Dendritic cell treated with granulocyte-macrophage colony-stimulating factor and Interleukin-4, amounts not matched to agents 40 ng/mL and 50 ng/mL, for 4 days (primary cell): ENCODE data around the gene FAM72A.
"Not testable (repeated sequence)": the region's sequence is repeated elsewhere in the genome, so short reads cannot be mapped to it uniquely, and the experiment has no call there.

ENCODE experiments used
- H3K27ac Mint-ChIP-seq: one replicate; pipeline ENCODE4 v1.8.0; 2022; ENCODE audit warnings: mild to moderate bottlenecking, mixed read lengths
- H3K27me3 Mint-ChIP-seq: one replicate; pipeline ENCODE4 v1.8.0; 2022; ENCODE audit warnings: mild to moderate bottlenecking, mixed read lengths
- H3K36me3 Mint-ChIP-seq: one replicate; pipeline ENCODE4 v1.8.0; 2022; ENCODE audit warnings: low read depth, mixed read lengths
- H3K4me1 Mint-ChIP-seq: one replicate; pipeline ENCODE4 v1.8.0; 2022; ENCODE audit warnings: low read depth, mixed read lengths
- H3K4me3 Mint-ChIP-seq: one replicate; pipeline ENCODE4 v1.8.0; 2022; ENCODE audit warnings: mild to moderate bottlenecking, moderate library complexity, mixed read lengths
- H3K9me3 Mint-ChIP-seq: one replicate; pipeline ENCODE4 v1.8.0; 2022; ENCODE audit warnings: mixed read lengths
- intact Hi-C: fragments of 100-400 bp; cut with micrococcal nuclease; formaldehyde crosslinking; loops from one replicate; pipeline ENCODE4 v1.15.0; 2022

FAM72A gene

DNA sequence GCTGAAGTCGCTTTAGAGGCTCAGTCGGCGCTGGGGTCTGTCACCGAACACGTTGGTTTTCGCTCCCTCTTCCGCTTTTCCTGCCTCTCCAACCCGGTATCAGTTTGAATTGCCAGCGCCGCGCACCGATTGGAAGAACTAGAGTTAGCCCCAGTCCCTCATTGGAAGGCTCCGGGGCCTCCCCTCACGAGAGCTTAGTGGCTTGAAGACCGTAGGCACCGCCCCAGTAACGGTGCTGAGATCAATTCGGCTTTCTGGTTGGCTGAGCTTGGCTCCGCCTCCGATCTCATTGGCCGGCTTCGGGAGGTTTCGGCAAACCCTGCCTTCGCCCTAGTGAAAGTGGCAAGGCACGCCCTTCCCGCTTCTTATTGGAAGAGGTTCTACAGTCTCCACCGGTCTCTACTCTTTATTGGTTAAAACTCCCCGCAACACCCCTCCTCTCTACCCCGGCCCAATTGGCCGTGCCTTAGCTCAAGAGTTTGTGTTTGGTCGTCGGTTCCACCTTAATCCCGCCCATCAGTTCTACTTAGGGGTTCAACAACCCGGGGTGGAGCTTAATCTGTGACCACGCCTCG lies at the start of gene FAM72A:
FAM72A (minus strand) TSS at position 51 of the 575 bp plus-strand sequence. CDS start 814 bp downstream, outside the sequence.
- peak within 1 kb of the TSS; percentile 90 for H3K27ac Mint-ChIP-seq
- H3K4me1 Mint-ChIP-seq, H3K36me3 Mint-ChIP-seq, H3K9me3 Mint-ChIP-seq, H3K27me3 Mint-ChIP-seq, intact Hi-C loops: not testable (repeated sequence)
- peak within 1 kb of the TSS; percentile 87 for H3K4me3 Mint-ChIP-seq

DNA sequence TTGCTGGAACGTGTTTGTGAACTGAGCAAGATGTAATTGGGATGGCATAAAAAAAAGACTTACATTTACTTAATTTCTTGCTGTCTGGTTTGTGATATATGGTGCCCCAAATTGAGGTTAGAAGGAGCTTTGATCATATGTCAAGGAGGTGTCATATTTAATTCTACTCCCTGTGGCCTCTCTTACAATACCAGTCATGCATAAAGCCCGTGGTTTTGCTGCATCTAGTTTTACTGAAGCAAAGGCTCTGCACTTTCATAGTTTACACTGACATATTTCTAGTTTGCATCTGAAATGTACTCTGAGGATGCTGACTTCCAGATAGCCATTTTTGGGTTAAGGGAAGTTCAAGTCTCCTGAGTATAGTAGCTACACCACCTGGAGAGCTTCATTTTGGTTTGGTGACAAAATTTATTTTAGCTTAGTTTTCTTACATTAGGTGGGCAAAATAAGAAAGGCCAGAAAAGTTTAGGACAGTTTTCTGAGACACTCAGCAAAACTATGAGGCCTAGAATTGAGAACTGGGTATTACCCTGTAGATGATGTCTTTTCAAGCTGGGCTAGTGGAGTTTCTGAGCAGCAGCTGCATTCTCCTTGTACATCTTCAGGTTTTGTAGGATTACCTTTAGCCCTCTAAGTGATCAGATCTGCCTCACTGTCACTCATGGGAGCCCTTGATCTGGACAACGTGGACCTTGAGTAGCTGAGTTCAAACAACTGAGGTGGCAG lies 48.5 kb upstream of the FAM72A start:
- H3K27ac Mint-ChIP-seq, H3K9me3 Mint-ChIP-seq, intact Hi-C loops, H3K27me3 Mint-ChIP-seq, H3K4me3 Mint-ChIP-seq, H3K36me3 Mint-ChIP-seq: not testable (repeated sequence)
- H3K4me1 Mint-ChIP-seq, result peaks cover 13% of the 10 kb centered on the region

DNA sequence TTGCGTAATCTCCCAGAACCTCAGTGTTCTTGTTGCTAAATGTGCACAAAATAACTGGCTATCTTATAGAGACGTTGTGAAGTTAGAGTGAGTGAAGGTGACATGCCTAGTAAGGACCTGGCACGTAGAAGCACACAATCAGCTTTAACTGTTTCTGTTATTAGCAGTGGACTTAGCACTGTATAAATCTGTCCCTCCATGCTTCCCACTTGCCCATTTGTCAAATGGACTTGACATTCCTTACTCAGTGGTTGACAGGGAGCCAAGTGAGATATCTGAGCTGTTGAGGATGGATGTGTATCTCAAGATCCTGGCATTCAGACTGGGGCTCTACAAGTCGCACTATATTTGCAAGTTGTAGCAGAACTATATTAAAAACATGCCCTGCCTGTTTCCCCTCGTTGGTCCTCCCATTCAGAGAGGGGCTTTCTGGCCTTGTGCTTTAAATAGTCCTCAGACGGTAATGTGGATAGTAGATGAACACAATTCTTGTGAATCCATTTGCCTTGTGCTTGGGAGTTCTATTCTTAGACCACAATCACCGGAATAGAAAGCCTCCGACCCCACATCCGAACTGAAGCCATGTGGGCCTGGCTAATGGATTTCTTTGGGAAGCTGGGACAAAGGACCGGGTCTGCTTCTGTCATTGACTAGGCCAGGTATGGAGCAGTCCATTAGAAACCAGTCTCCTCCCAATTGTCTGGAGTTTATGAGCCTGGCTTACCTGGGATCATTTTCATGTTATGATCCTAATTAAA lies 43.7 kb upstream of the FAM72A start:
- H3K27me3 Mint-ChIP-seq, result not testable (repeated sequence)

DNA sequence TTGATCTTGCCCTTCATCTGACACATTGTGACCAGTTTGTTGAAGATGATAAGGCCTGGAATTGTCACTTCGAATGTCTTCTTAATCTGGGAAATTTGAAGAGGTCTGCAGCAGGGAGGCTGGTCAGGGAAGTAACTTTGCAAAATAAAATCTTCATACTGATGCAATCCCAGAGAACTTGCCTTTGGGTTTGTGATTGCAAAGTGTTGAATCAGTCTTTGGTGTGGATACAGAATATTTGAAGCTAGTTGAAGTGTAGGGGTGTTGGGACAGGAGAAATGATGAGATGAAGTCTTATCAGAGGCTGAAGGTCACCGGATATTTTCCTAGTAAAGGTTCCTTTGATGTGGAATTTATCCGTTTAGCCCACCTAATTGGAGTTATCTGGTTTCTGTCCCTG lies 42.8 kb upstream of the FAM72A start:
- H3K9me3 Mint-ChIP-seq, H3K4me3 Mint-ChIP-seq, H3K27me3 Mint-ChIP-seq, intact Hi-C loops, H3K36me3 Mint-ChIP-seq, H3K27ac Mint-ChIP-seq: not testable (repeated sequence)
- H3K4me1 Mint-ChIP-seq, result peaks cover 10% of the 10 kb centered on the region

More for the DNA sequence above, 43.7 kb upstream of the FAM72A start:
- H3K4me3 Mint-ChIP-seq, H3K9me3 Mint-ChIP-seq, H3K27ac Mint-ChIP-seq, intact Hi-C loops, H3K36me3 Mint-ChIP-seq, H3K4me1 Mint-ChIP-seq: not testable (repeated sequence)

DNA sequence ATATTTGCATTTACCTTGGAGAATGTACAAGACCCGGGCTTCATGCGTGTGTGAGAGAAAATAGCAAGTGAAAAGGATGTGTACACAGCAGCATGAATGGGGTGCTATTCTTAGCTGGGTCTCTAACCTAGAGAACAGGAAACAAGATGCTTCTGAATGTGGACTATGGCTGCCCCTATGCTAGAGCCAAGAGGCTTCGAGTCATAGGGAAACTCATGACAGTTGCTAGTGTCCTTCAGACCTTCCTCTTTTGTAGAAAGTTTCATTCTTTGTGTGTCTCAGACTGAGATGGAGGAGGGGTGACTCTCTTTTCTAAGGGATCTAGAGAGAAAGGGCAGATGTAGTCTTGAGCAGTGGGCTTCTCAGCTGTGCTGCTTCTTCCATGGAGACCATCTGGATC lies 40.7 kb upstream of the FAM72A start:
- H3K27ac Mint-ChIP-seq, result not testable (repeated sequence)

DNA sequence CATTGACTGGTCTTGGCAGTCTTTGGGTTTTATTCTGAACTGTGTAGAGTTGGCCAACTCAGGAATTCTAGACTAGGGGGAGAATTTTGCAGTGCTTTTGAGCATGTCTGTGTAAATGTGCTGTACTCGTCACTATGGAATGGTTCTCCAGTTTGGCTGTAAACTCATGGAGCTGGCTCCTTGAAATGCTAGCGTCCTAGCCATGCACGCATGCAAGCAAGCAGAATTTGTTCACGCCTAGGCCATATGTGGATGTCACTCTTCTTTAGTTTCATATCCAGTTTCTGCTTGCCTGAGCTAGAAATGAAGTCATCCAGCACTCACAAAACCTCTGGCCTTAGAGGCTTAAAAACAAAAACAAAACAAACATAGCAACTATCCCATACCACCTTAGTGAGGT lies 37.6 kb upstream of the FAM72A start:
- not testable (repeated sequence) for H3K4me3 Mint-ChIP-seq, H3K36me3 Mint-ChIP-seq
- H3K27ac Mint-ChIP-seq, result peak overlapping the region; percentile 84

More for the DNA sequence above, 40.7 kb upstream of the FAM72A start:
- H3K27me3 Mint-ChIP-seq, H3K9me3 Mint-ChIP-seq, H3K4me3 Mint-ChIP-seq, intact Hi-C loops, H3K36me3 Mint-ChIP-seq, H3K4me1 Mint-ChIP-seq: not testable (repeated sequence)

DNA sequence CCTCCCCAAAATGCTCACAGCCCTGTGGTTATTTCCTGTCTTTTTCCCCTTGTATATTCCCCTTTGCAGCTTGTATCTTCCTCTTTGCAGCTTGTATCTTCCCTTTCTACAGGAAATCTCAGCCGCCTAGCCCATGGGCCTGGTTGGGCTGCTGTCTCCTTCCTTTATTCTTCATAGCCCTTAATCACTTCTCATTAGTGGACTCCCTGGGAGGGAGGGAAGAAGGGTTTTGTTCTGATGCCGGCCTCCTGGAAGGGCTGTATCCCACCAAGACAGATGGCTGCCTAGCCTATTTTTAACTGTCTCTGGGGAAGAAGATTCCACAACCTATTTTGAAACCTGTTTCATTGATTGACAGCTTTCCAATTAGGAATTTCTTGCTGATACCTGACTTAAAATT lies 32.6 kb upstream of the FAM72A start:
- intact Hi-C loops, H3K27me3 Mint-ChIP-seq, H3K4me1 Mint-ChIP-seq, H3K36me3 Mint-ChIP-seq, H3K27ac Mint-ChIP-seq, H3K4me3 Mint-ChIP-seq, H3K9me3 Mint-ChIP-seq: not testable (repeated sequence)

More for the DNA sequence above, 37.6 kb upstream of the FAM72A start:
- H3K4me1 Mint-ChIP-seq, H3K9me3 Mint-ChIP-seq, intact Hi-C loops, H3K27me3 Mint-ChIP-seq: not testable (repeated sequence)

DNA sequence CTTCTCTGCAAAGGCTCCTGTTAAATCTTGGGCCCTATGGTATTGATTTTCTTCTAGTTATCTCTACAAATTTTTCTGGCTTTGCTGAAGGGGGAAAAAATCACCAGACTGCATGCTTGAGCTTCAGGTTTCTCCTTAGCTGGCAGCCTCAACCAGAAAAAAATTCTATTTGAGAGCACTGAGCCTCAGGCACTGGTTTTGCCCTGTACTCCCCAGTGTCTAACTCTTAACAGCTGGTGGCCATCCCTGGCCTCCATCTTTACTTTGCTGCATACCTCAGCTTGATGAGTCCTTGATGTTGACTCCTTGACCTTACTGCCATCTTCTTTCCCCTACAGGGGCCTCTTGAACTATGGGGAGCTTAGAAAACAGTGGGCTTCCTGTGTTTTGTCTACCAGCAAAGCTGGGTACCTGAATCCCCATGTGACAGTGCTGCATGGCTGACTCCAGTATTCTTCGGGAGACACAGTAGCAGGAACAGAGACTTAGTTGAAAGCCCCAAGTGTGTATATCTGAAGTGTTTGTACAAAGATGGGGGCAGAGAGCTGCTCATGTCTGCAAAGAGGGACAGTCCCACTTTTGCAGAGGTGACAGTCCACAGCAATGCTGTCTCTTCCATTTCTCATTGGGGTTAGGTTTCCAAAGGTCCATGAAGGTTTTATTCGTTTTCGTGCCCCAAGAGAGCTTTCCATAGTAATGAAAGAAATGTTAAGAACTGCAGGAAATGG lies 31.7 kb upstream of the FAM72A start:
- H3K9me3 Mint-ChIP-seq, H3K36me3 Mint-ChIP-seq, H3K27ac Mint-ChIP-seq, intact Hi-C loops, H3K4me1 Mint-ChIP-seq, H3K27me3 Mint-ChIP-seq, H3K4me3 Mint-ChIP-seq: not testable (repeated sequence)

DNA sequence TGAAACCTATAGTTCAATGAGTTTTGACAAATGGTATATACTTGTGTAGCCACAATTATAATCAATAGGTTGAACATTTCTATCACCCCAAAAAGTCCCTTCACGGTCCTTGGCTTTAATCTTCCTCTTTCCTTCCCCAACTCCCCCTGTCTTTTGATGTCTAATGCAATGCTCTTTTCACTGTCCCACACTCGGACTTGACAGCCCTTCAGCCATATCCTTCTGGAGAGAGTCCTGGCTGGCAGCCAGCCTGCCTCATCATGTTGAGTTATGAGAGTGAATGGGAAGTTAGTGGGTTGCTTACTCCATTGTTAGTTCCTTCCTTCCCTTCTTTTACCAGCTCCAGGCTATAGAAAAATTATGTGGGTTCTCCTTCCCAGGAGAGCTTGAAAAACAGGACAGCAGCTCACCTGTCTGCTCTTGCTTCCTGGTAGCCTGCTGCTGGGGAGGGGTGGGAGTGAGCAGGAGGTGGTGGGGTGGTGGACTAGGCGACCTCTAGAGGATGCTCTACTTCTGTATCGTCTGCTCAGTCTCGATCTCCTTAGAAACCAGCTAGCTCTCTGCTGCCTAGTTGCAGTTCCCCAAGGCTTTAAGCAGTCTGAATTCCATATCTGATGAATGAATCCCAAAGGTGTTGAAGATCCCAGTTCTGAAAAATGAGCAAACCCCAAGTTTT lies 30.5 kb upstream of the FAM72A start:
- H3K4me3 Mint-ChIP-seq, H3K9me3 Mint-ChIP-seq, H3K36me3 Mint-ChIP-seq, H3K27me3 Mint-ChIP-seq, intact Hi-C loops, H3K4me1 Mint-ChIP-seq, H3K27ac Mint-ChIP-seq: not testable (repeated sequence)

DNA sequence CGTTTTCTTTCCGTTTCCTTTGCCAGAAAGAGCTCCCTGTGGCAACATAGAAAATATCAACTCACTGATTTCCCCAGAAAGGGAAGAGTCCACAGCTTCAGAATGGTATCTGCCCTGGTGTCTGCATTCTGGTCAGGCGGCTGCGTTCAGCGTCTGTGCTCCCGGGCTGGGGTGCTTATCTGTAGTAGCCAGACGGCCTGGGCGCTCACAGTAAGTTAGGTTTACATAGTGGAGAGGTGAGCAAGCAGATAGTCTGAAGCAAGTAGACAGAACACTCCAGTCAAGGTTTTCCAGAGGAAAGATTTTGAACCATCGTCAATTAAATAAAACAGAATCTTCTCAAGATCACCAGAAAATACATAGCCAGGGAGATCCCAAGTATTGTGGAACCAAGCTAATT lies 29.4 kb upstream of the FAM72A start:
- intact Hi-C loops, H3K27ac Mint-ChIP-seq, H3K4me1 Mint-ChIP-seq, H3K9me3 Mint-ChIP-seq, H3K27me3 Mint-ChIP-seq, H3K4me3 Mint-ChIP-seq, H3K36me3 Mint-ChIP-seq: not testable (repeated sequence)

DNA sequence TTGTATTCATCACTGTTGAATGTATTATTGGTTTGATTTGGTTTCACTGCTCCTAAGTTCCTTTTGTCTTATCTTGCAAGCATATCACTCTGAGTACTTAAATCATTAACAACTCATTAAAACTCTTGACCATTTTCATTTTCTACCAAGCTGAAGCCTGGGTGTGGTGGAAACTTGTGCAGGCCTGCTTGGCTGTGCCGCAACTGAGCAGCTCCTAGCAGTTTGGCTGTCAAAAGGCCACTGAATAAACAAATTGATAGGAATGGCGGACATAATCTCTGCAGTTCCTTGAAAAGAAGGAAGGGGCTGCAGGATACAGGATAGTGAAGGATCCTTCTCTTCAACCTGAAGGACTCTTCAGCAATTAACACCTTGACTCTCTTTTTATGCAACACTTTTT lies 26.6 kb upstream of the FAM72A start:
- H3K27ac Mint-ChIP-seq, intact Hi-C loops, H3K36me3 Mint-ChIP-seq, H3K4me1 Mint-ChIP-seq, H3K9me3 Mint-ChIP-seq, H3K4me3 Mint-ChIP-seq, H3K27me3 Mint-ChIP-seq: not testable (repeated sequence)

DNA sequence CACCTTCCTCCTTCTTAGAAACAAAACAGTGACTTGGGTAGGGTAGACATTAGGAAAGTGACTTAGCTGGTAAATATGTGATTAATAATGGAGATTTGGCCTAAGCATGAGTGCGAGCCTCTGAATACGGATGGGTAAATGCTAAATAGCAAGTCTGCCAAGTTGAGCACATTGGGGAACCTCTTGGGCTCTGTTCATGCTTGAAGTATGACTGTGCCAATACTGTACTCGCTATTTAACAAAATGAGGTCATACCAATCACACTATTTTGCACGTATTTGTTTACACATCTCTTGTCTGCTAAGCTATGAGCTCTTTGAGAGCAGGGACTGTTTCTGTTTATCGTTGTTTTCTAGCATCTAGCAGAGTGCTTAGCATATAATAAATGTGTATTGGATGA lies 24.2 kb upstream of the FAM72A start:
- H3K27me3 Mint-ChIP-seq, intact Hi-C loops, H3K9me3 Mint-ChIP-seq, H3K36me3 Mint-ChIP-seq, H3K4me3 Mint-ChIP-seq, H3K4me1 Mint-ChIP-seq, H3K27ac Mint-ChIP-seq: not testable (repeated sequence)

DNA sequence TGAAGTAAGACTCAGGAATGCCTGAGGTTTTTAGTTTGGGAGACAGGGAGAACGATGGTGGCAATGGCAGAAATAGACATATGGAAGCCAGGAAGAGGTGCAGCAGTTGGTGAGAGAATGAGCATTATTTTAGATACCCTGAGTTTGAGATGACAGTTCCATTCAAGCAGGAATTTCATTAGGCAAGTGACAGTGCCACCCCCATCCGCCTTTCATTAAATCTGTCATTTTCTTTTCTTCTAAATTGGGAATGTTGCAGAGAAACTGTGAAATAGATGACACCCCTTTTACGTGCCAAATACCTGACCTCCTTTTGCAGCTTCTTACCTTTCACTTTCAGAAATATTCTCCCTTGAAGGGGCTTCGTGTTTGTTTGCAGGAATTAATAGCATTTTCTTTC lies 22.7 kb upstream of the FAM72A start:
- H3K9me3 Mint-ChIP-seq, H3K27me3 Mint-ChIP-seq, H3K27ac Mint-ChIP-seq, H3K36me3 Mint-ChIP-seq, H3K4me1 Mint-ChIP-seq, H3K4me3 Mint-ChIP-seq, intact Hi-C loops: not testable (repeated sequence)
